Fibroblast of villous mesenchyme (primary cell): ENCODE data around the gene NFKBIE. TPM values are rescaled to one million over a fixed set of nuclear protein-coding genes. Genes with fewer than 3 reads are reported as not detected.

Experiments used
- DNase-seq: peaks from one replicate; pipeline ENCODE4 v3.0.0-alpha.2; 2010; ENCODE audit warnings: low read depth
- H3K4me3 ChIP-seq: 2 replicates; pipeline ENCODE4 v1.5.1; 2011; ENCODE audit warnings: low read depth, mild to moderate bottlenecking, low read length
- total RNA-seq: library from RNA; depleted of rRNA; stranded (reverse); fragments of >200 nt; gene quantifications from 2 replicates; pipeline ENCODE4 v1.2.3, GENCODE V29; 2012
- TF ChIP-seq, protein P1 (sequence below): IDR thresholded peaks from 2 replicates; pipeline ENCODE4 v1.5.1; 2012; ENCODE audit warnings: low read depth, mild to moderate bottlenecking, low read length; ENCODE audit not compliant: insufficient read depth

NFKBIE gene
- total RNA-seq, 1 donor, result 17.7 TPM

DNA sequence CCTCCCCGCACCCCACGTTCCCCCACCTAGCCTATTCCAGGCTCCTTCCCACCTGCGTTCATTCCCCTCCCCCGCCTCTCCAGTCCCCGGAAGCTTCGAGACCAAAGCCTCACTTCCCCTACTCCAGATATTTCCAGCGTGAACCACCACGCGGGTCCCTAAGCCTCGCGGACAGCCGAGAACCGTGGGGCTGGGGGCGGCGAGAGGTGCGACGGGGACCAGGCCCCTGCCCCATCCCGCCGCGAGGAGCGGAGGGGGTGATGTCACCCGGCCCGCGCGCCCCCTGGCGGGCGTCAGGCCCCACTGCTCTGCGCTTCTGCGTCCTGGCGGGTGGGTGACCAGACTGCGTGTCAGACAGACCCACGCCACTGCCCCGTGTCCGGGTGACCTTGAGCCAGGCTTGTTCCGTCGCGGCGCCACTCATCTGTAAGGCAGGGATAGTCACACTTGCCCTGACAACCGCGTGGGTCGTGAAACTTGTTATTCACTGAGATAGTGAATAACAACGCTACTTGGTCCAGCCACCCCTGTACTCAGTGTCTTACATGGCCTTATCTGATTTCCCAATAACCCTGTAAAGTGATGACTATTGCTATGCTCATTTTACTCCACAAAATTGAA lies 27.4 kb downstream of the NFKBIE start:
- peak overlapping the region; percentile 73 for H3K4me3 ChIP-seq
- TF ChIP-seq, protein P1, sequence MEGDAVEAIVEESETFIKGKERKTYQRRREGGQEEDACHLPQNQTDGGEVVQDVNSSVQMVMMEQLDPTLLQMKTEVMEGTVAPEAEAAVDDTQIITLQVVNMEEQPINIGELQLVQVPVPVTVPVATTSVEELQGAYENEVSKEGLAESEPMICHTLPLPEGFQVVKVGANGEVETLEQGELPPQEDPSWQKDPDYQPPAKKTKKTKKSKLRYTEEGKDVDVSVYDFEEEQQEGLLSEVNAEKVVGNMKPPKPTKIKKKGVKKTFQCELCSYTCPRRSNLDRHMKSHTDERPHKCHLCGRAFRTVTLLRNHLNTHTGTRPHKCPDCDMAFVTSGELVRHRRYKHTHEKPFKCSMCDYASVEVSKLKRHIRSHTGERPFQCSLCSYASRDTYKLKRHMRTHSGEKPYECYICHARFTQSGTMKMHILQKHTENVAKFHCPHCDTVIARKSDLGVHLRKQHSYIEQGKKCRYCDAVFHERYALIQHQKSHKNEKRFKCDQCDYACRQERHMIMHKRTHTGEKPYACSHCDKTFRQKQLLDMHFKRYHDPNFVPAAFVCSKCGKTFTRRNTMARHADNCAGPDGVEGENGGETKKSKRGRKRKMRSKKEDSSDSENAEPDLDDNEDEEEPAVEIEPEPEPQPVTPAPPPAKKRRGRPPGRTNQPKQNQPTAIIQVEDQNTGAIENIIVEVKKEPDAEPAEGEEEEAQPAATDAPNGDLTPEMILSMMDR, result peak; percentile 88
- peak; percentile 59 for DNase-seq

DNA sequence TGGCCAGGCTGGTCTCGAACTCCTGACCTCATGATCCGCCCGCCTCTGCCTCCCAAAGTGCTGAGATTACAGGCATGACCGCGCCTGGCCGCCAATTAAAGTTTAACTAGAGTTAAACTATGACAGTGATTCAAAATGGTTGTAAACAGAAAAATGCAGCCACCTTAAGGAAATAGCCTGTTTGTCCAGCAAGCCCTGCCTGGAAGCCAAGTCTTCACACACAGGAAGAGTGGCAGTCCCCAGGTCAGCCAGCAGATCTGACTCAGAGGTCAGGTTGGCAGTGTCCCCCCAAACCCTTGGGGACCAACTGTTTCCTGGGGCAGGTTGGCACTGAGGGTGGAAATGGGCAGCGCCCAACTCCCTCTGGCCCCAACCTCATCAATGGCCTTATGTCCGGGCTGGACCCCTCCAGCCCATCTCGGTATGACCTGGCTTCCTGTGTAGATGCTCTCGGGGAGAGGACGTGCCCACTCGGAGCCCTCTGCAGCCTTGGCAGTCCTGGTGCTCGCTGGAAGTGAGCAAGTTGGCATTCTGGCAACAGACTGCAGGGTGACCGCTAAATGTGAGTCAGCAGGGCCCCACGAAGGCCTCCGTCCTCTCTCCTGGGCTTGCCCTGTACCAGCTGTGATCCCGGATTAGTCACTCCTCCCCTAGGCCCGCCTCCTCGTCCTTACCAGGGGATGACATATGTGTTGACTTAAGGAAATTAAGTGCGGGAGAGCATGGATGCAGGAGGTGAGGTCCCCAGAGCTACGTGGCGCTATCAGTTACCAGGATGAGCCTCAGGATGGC lies 28.1 kb downstream of the NFKBIE start:
- TF ChIP-seq, protein P1, result no peak
- peak; percentile 94 for DNase-seq
- H3K4me3 ChIP-seq, result peak overlapping the region; percentile 73

DNA sequence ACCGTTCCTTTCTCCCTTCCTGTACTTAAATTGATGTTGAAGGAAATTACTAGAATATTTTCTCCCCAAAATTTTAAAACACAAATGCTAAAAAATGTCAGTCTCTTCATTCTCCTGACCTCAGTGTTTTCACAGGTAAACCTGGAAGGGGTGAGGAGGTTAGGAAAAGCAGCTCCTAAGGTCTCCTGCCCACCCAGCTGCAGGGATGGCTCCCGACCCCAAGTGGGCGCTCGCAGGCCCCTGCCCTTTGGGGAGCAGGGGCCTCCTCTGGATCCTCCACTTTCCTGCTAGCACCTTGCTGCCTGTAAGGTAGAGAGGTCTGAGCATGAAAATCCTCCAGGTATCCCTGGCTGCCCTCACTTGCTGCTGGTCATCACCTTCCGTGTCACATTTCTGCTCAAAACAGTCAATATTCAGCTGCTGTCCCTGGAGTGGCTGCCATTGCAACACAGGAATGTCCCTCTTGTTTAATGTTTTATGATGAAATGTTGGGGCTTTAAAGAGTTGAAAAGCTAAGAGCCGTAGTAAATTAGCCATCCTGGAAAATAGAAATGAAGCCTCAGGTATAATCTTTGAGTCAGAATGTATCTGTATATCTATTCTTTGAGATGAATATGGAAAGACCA lies 29.3 kb downstream of the NFKBIE start:
- no peak overlapping the region for H3K4me3 ChIP-seq
- TF ChIP-seq, protein P1, result no peak
- no peak for DNase-seq

DNA sequence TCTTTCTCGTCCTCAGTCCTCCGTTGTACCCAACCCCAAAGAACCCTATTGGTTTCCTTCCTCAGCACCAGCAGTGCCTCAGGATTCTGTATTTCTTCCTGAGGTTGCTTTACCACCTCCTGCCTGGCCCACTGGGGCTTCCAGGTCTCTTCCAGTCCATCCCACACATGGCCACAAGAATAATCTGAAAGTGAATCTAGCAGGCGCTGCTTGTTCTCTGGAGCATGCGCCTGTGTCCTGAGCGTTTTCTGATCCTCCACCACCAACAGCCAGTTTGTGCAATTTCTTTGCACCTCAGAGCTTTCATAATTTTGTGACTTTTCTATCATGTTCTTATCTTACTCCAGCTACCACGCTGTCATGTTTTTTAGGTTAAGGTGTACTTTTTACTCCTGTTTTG lies 30.1 kb downstream of the NFKBIE start:
- TF ChIP-seq, protein P1, result no peak
- H3K4me3 ChIP-seq, result no peak overlapping the region

DNA sequence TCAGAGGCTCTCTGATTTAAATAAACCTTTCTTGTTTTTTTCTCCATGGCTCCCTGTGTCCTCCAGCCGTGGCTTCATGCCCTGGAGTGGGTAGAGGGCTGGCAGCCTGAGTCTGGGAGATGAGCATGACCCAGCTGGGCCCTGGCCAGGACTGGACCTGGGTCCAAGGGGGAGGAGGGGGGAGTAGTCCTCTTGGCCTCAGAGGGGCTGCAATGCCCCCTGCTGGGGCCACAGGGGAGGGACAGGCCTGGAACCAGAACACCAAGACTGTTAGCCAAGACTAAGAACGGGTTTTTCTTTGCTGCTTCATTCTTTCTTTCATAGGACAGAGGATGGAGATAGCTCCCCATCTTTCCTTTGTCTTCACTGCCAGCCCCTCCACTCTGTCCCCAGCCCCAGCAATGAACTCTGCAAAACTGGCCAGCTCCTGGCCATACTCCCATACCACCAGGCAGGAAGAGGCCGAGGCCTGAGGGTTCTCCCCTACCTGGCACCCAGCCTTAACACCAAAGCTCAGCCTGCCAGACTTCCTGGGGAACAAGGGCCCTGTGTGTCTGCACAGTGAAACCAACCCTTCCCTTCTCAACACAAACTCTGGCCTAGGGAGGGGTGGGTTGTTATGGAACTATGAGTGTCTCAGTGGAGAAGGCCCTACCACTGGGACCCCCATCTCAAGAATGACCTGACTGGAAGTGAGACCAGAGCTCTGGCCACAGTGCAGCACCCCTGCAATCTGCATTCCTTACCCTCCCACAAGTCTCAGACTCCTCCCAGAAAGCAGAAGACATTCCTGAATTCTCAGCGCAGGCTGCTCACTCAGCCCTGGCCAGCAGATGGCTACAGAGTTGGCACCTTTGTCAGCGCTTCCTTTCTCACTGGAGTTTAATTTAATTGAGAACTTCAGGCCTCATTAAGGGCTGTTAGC lies 31.0 kb downstream of the NFKBIE start:
- no peak overlapping the region for H3K4me3 ChIP-seq
- TF ChIP-seq, protein P1, result peak; percentile 86
- DNase-seq, result peak; percentile 75

More for the DNA sequence above, 30.1 kb downstream of the NFKBIE start:
- DNase-seq, result no peak

DNA sequence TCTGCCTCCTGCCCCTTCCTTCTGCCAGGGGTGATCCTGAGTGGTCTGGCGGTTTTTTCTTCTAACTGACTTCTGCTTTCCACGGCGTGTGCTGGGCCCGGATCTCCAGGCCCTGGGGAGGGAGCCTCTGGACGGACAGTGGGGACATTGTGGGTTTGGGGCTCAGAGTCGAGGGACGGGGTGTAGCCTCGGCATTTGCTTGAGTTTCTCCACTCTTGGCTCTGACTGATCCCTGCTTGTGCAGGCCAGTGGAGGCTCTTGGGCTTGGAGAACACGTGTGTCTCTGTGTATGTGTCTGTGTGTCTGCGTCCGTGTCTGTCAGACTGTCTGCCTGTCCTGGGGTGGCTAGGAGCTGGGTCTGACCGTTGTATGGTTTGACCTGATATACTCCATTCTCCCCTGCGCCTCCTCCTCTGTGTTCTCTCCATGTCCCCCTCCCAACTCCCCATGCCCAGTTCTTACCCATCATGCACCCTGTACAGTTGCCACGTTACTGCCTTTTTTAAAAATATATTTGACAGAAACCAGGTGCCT lies 31.7 kb downstream of the NFKBIE start:
- no peak for DNase-seq
- no peak overlapping the region for H3K4me3 ChIP-seq
- TF ChIP-seq, protein P1, result no peak
